NB4 (cell line): ENCODE measurements around the gene ZNF496.

Experiments
- DNase-seq: peaks from one replicate; pipeline ENCODE4 v3.0.0; 2010; ENCODE audit warnings: low read depth
- H3K4me3 ChIP-seq: one replicate; pipeline ENCODE4 v1.5.1; 2011; ENCODE audit warnings: mild to moderate bottlenecking, low read depth, low read length, moderate library complexity
- MAX ChIP-seq: IDR thresholded peaks from 2 replicates; pipeline ENCODE4 v1.6.1; 2011; ENCODE audit warnings: low read depth, low read length
- MYC ChIP-seq: IDR thresholded peaks from 2 replicates; pipeline ENCODE4 v1.6.1; 2011; ENCODE audit warnings: low read depth, low read length
- POLR2A ChIP-seq: IDR thresholded peaks from 2 replicates; pipeline ENCODE4 v1.6.1; 2011; ENCODE audit warnings: mild to moderate bottlenecking; ENCODE audit not compliant: insufficient read length; ENCODE audit errors: extremely low read depth
- TF ChIP-seq, protein P1 (sequence below): IDR thresholded peaks from one replicate; pipeline ENCODE4 v1.5.1; 2012; ENCODE audit warnings: low read depth, low read length

Gene ZNF496

GRCh38 chr1:247316590-247317197 lies 15.0 kb downstream of the ZNF496 start:
- no peak overlapping the region for H3K4me3 ChIP-seq
- TF ChIP-seq MYC: no peak
- TF ChIP-seq, protein P1, sequence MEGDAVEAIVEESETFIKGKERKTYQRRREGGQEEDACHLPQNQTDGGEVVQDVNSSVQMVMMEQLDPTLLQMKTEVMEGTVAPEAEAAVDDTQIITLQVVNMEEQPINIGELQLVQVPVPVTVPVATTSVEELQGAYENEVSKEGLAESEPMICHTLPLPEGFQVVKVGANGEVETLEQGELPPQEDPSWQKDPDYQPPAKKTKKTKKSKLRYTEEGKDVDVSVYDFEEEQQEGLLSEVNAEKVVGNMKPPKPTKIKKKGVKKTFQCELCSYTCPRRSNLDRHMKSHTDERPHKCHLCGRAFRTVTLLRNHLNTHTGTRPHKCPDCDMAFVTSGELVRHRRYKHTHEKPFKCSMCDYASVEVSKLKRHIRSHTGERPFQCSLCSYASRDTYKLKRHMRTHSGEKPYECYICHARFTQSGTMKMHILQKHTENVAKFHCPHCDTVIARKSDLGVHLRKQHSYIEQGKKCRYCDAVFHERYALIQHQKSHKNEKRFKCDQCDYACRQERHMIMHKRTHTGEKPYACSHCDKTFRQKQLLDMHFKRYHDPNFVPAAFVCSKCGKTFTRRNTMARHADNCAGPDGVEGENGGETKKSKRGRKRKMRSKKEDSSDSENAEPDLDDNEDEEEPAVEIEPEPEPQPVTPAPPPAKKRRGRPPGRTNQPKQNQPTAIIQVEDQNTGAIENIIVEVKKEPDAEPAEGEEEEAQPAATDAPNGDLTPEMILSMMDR: no peak
- no peak for TF ChIP-seq MAX
- TF ChIP-seq POLR2A: no peak
- DNase-seq: no peak

DNA sequence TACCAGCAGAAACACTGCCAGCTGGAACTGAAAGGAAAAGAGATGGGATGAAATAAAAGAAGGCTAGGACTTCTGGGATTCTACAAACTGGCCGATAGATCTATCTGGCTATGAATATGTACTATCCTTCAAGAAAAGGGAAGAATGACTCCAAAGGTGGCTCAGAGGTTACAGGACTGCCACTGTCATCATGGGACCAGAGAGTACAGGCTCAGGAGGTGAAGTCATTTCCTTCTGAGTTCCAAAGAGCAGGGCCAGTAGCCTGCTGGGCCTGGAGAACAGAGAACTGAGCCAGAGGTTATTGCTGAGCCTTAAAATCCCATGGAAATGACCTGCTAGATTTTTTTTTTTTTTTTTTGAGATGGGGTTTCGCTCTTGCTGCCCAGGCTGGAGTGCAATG lies 27.6 kb downstream of the ZNF496 start:
- TF ChIP-seq MYC (no peak), POLR2A (no peak), MAX (no peak)
- no peak for DNase-seq
- no peak overlapping the region for H3K4me3 ChIP-seq

- no peak for TF ChIP-seq POLR2A
- no peak for TF ChIP-seq MYC
- TF ChIP-seq MAX: no peak
- H3K4me3 ChIP-seq: no peak overlapping the region
- DNase-seq: no peak
Measured at GRCh38 chr1:247303216-247303615, 28.5 kb downstream of the ZNF496 start.

GRCh38 chr1:247301176-247301540 lies 30.5 kb downstream of the ZNF496 start:
- no peak for DNase-seq
- H3K4me3 ChIP-seq: no peak overlapping the region
- TF ChIP-seq POLR2A (no peak), MYC (no peak), MAX (no peak)
- TF ChIP-seq, protein P1: no peak

DNA sequence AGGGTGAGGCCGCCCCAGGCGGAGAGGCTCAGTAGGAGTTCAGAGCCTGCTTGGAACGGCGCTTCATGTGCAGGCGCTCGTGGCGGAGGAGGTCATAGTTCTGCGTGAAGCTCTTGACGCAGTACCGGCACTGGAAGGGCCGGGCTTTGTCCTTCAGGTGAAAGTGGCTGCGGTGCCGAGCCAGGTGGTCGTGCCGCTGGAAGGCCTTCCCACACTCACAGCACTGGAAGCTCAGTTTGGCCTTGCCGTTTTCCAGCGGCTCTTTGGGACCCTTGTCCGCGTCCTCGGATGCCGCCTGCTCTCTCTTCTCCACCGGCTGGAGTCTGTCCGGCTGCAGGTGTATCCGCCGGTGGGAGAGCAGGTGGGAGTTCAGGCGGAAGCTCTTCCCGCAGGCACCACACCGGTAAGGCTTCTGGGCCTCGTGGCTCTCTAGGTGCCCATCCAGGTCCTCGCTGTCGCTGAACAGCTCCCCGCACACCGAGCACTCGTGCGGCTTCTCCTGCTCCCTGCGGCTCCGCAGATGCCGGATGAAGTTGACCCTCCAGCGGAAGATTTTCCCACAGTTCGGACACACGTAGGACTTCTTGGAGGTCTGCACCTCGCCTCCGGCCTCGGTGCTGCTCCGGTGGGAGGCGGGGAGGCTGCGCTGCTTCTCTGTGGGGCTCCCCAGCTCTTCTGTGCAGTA lies 31.0 kb downstream of the ZNF496 start:
- TF ChIP-seq MYC: no peak
- TF ChIP-seq, protein P1: no peak
- no peak for TF ChIP-seq MAX
- TF ChIP-seq POLR2A: no peak
- DNase-seq: no peak
- no peak overlapping the region for H3K4me3 ChIP-seq

DNA sequence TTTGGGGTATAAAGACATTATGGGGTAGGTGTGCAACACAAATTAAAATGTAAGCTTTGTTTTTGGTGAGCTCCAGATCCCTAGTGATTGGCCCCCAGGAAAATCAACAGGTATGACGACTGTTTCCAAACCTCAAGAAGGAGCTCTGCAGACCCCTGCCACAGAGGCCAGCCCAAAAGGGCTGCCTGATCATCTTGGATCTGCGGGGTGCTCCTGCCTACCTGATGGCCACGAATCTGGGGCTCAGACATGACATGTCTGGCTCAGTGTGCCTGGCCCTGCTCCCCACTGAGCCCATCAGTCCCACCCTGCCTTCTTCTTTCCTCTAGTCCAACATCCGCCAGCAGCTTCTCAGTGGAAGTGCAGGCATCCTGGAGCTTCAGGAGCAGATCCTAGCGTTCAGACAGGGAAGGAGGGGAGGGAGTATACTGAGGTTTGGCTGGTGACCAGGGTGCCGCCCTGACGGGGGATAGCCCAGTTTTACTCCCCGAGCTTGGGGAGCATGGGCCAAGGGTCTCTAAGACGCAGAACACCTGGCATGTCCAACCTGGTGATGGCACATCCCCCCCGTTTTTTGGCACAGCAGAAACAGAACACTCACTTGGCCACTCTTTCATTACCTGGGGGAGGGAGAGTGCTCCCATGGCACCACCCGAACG lies 31.8 kb downstream of the ZNF496 start:
- TF ChIP-seq MAX (no peak), POLR2A (no peak), MYC (no peak)
- TF ChIP-seq, protein P1: no peak
- H3K4me3 ChIP-seq: no peak overlapping the region
- DNase-seq: no peak
